Measurements from ENCODE around the gene GPR25.

The GPR25 gene

DNA sequence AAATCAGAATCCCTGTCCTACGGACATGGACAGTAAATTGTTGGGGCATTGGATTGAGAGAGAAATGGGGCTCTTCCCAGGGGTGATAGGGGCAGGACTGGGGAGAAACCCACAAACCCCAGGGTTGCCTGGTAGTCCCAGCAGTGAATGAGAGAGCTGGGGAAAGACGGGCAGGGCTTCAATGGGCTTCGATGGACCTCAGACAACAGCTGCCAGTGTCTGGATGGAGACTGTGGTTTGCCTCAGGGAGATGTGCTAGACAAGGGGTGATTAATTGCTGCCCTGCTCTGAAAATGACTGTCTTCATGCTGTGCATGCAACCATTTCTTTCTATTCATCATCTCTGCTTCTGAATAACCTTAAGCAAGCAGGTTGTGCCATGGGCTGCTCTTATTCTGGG lies 7.4 kb downstream of the GPR25 start:
- TF ChIP-seq SPI1 (IDR thresholded peaks at IDR 0.05; ENCODE audit: borderline replicate concordance, low read depth) (no peak), GABPA (IDR thresholded peaks at IDR 0.05; ENCODE audit: low read depth) (no peak)
- Histone ChIP-seq H3K4me3 (replicated peaks; ENCODE audit: insufficient read depth, low read length) (no peak overlapping the region), H3K27ac (replicated peaks) (no peak overlapping the region), H3K27me3 (ENCODE audit: insufficient read depth, poor library complexity, severe bottlenecking) (no peaks in the 10 kb centered on the region)
- DNase-seq (ENCODE audit: low read depth in 1 of 2, low spot score in 1 of 2), result no peak

DNA sequence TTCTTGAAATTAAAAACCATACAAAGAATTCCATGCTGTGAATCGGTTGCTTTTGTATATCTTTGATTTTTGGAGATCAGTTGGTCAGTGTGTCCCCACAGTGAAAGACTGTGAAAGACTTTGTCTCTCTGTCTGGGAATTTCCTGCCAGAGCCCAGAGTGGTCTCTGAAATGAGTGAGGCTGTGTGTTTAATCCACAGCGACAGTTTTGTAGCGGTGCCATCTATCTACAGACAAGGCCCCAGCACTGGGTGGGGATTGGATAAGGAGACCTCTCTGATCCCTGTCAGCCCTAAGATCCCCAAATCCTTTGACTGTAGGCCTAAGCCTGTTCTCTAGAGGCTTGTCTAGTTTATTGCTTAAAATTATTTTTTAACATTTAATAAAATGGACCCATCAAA lies 10.3 kb downstream of the GPR25 start:
- no peak overlapping the region for H3K27ac ChIP-seq (replicated peaks)
- no peak overlapping the region for H3K4me3 ChIP-seq (replicated peaks; ENCODE audit: insufficient read depth, low read length)
- no peak for DNase-seq (ENCODE audit: low read depth in 1 of 2, low spot score in 1 of 2)
- no peaks in the 10 kb centered on the region for H3K27me3 ChIP-seq (ENCODE audit: insufficient read depth, poor library complexity, severe bottlenecking)
- TF ChIP-seq, protein P1, sequence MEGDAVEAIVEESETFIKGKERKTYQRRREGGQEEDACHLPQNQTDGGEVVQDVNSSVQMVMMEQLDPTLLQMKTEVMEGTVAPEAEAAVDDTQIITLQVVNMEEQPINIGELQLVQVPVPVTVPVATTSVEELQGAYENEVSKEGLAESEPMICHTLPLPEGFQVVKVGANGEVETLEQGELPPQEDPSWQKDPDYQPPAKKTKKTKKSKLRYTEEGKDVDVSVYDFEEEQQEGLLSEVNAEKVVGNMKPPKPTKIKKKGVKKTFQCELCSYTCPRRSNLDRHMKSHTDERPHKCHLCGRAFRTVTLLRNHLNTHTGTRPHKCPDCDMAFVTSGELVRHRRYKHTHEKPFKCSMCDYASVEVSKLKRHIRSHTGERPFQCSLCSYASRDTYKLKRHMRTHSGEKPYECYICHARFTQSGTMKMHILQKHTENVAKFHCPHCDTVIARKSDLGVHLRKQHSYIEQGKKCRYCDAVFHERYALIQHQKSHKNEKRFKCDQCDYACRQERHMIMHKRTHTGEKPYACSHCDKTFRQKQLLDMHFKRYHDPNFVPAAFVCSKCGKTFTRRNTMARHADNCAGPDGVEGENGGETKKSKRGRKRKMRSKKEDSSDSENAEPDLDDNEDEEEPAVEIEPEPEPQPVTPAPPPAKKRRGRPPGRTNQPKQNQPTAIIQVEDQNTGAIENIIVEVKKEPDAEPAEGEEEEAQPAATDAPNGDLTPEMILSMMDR (IDR thresholded peaks at IDR 0.05; ENCODE audit: insufficient read depth, low read length), result no peak
- TF ChIP-seq SPI1 (IDR thresholded peaks at IDR 0.05; ENCODE audit: borderline replicate concordance, low read depth) (no peak), GABPA (IDR thresholded peaks at IDR 0.05; ENCODE audit: low read depth) (no peak)

DNA sequence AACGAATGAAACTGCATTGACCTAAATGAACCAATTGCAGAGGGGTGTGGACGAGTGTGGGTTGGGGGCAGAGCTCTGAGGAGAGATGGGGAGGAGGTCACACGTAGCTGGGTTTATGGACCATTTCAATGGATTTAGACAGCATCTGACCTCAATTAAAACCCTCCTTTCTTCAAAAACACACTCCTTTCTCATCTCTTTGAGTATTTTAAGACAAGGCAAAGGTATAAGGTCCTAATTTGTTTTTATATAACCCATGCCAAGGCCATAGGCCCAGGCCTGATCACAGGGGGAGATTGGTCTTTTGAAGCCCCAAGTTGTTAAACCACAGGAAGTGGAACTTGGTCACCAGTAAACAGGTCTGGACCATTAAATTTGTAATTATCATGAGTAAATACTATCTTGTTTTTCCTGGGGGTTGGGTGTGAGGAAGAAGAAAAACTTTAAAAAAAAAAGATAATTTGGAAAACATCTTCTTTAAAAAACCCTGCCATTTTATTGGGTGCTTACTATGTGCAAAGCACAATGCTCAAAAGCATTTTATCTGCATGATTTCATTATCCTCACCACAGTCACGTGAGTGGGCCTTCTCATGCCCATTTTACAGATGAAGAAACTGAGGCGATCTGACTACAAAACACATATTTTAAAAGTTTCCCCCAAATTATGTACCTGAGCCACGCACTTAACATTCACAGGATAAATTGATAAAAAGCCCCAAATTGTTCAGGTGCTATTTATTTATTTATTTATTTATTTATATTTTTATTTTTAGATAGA lies 13.0 kb downstream of the GPR25 start:
- no peak for DNase-seq (ENCODE audit: low read depth in 1 of 2, low spot score in 1 of 2)
- H3K27ac ChIP-seq (replicated peaks), result no peak overlapping the region
- TF ChIP-seq SPI1 (IDR thresholded peaks at IDR 0.05; ENCODE audit: borderline replicate concordance, low read depth), result no peak
- no peak for TF ChIP-seq GABPA (IDR thresholded peaks at IDR 0.05; ENCODE audit: low read depth)
- no peak for TF ChIP-seq POLR2AphosphoS5 (IDR thresholded peaks at IDR 0.05; ENCODE audit: low read depth)
- TF ChIP-seq, protein P1 (IDR thresholded peaks at IDR 0.05; ENCODE audit: insufficient read depth, low read length), result no peak
- TF ChIP-seq, protein P2, sequence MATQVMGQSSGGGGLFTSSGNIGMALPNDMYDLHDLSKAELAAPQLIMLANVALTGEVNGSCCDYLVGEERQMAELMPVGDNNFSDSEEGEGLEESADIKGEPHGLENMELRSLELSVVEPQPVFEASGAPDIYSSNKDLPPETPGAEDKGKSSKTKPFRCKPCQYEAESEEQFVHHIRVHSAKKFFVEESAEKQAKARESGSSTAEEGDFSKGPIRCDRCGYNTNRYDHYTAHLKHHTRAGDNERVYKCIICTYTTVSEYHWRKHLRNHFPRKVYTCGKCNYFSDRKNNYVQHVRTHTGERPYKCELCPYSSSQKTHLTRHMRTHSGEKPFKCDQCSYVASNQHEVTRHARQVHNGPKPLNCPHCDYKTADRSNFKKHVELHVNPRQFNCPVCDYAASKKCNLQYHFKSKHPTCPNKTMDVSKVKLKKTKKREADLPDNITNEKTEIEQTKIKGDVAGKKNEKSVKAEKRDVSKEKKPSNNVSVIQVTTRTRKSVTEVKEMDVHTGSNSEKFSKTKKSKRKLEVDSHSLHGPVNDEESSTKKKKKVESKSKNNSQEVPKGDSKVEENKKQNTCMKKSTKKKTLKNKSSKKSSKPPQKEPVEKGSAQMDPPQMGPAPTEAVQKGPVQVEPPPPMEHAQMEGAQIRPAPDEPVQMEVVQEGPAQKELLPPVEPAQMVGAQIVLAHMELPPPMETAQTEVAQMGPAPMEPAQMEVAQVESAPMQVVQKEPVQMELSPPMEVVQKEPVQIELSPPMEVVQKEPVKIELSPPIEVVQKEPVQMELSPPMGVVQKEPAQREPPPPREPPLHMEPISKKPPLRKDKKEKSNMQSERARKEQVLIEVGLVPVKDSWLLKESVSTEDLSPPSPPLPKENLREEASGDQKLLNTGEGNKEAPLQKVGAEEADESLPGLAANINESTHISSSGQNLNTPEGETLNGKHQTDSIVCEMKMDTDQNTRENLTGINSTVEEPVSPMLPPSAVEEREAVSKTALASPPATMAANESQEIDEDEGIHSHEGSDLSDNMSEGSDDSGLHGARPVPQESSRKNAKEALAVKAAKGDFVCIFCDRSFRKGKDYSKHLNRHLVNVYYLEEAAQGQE (IDR thresholded peaks at IDR 0.05; ENCODE audit: insufficient replicate concordance, low read depth), result no peak
- no peaks in the 10 kb centered on the region for H3K27me3 ChIP-seq (ENCODE audit: insufficient read depth, poor library complexity, severe bottlenecking)
- no peak overlapping the region for H3K4me3 ChIP-seq (replicated peaks; ENCODE audit: insufficient read depth, low read length)

DNA sequence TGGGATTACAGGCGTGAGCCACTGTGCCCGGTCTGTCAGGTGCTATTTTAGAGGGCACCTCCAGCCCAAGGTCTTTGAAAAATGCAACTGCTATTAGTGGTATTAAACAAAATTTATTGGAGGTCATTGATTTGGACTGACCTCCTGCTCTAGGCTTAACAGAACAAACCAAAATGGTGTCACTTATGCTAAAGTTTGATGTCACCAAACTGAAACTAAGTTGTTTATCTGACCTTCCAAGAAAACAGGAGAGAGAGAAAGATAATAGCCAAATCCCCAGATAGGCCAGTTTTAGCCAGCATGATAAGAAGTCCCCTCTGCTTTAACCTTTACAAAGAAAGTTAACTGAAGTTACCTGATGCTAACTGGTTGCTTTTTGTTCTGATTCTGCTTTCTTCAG lies 13.8 kb downstream of the GPR25 start:
- Histone ChIP-seq H3K27ac (replicated peaks) (no peak overlapping the region), H3K4me3 (replicated peaks; ENCODE audit: insufficient read depth, low read length) (no peak overlapping the region)

More for the DNA sequence above, 13.8 kb downstream of the GPR25 start:
- TF ChIP-seq, protein P2 (IDR thresholded peaks at IDR 0.05; ENCODE audit: insufficient replicate concordance, low read depth), result no peak
- TF ChIP-seq GABPA (IDR thresholded peaks at IDR 0.05; ENCODE audit: low read depth) (no peak), POLR2AphosphoS5 (IDR thresholded peaks at IDR 0.05; ENCODE audit: low read depth) (no peak), SPI1 (IDR thresholded peaks at IDR 0.05; ENCODE audit: borderline replicate concordance, low read depth) (no peak)
- TF ChIP-seq, protein P1 (IDR thresholded peaks at IDR 0.05; ENCODE audit: insufficient read depth, low read length), result no peak
- DNase-seq (ENCODE audit: low read depth in 1 of 2, low spot score in 1 of 2), result no peak
- no peaks in the 10 kb centered on the region for H3K27me3 ChIP-seq (ENCODE audit: insufficient read depth, poor library complexity, severe bottlenecking)

Data from HL-60 (cell line).